Parathyroid adenoma (tissue), 2 donors: Measurements from ENCODE around the gene C16orf74.

Source experiments
- H2AFZ ChIP-seq: fragments of 300-600 bp; sonication (generic); one replicate; pipeline ENCODE4 v1.7.0; 2017; ENCODE audit warnings: antibody characterized with exemption, mild to moderate bottlenecking
- H3K27ac ChIP-seq: fragments of 300-600 bp; sonication (generic); one replicate; pipeline ENCODE4 v1.7.0; 2017
- H3K27me3 ChIP-seq: fragments of 300-600 bp; sonication (generic); one replicate; pipeline ENCODE4 v1.7.0; 2017; ENCODE audit warnings: low read length; ENCODE audit not compliant: control insufficient read depth, insufficient read depth
- H3K36me3 ChIP-seq: fragments of 300-600 bp; sonication (generic); one replicate; pipeline ENCODE4 v1.7.0; 2017; ENCODE audit warnings: low read length; ENCODE audit not compliant: control insufficient read depth, insufficient read depth
- H3K4me1 ChIP-seq: fragments of 300-600 bp; sonication (generic); one replicate; pipeline ENCODE4 v1.7.0; 2017; ENCODE audit warnings: control low read depth
- H3K4me2 ChIP-seq: fragments of 300-600 bp; sonication (generic); one replicate; pipeline ENCODE4 v1.7.0; 2017; ENCODE audit warnings: low read length
- H3K4me3 ChIP-seq: fragments of 300-600 bp; sonication (generic); one replicate; pipeline ENCODE4 v1.7.0; 2017; ENCODE audit warnings: low read depth, low read length
- H3K79me2 ChIP-seq: fragments of 300-600 bp; sonication (generic); one replicate; pipeline ENCODE4 v1.7.0; 2017; ENCODE audit warnings: control low read depth
- H3K9ac ChIP-seq: fragments of 300-600 bp; sonication (generic); one replicate; pipeline ENCODE4 v1.7.0; 2017; ENCODE audit warnings: mild to moderate bottlenecking
- H3K9me3 ChIP-seq: fragments of 300-600 bp; sonication (generic); one replicate; pipeline ENCODE4 v1.7.0; 2017; ENCODE audit warnings: low read length; ENCODE audit not compliant: control insufficient read depth
- TF ChIP-seq, protein P1 (sequence below): fragments of 300-600 bp; sonication (generic); IDR thresholded peaks from one replicate; pipeline ENCODE4 v1.7.0; 2017; ENCODE audit warnings: antibody characterized with exemption, mild to moderate bottlenecking
- donor health status: primary hyperparathyroidism.

The C16orf74 gene

DNA sequence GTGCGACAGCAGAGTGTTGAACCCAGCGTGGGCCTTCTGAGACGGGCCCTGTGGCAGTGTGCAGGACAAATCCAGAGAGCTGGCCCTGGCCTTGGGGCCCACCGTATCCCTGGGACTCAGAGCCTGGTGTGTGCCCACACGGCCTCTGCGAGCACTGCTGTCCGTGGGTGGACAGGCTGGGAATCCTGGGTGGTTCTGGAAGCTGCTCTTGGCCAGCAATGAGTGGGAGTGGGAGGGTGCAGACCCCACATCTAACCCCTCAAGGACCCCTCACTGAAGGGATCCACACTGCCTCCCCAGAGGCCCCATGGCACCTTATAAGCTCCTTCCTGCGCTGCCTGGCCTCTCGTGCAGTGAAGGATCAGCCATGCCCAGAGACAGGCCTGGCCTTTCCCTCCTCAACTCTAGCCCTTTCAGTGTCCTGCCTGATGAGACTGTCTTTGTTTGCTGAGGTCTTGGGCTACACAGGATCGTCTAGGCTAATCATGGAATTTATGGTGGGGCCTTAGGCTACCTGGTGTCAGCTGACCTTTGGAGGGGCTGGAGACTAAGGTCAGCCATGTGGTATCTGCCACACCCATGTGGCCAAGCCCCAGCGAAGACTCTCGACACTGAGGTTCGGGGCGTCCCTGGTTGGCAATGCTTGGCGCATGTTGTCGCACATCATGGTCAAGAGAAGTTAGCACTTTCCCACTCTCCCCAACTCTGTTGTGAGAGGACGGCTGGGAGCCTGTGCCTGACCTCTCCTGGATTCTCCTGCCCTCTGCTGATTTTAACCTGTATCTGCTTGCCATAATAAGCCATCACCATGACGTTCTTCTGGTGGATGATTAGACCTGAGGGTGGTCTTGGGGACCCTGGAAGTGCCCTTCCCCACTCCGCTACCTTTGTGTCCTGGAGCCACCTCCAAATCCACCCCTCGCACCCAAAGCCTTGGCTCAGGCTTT is 45.7 kb downstream of the C16orf74 start:
- no peaks in the 10 kb centered on the region for H3K36me3 ChIP-seq
- H3K9me3 ChIP-seq, result no peaks in the 10 kb centered on the region
- H3K4me1 ChIP-seq, result no peaks in the 10 kb centered on the region
- H3K4me2 ChIP-seq, result no peak overlapping the region
- TF ChIP-seq, protein P1, sequence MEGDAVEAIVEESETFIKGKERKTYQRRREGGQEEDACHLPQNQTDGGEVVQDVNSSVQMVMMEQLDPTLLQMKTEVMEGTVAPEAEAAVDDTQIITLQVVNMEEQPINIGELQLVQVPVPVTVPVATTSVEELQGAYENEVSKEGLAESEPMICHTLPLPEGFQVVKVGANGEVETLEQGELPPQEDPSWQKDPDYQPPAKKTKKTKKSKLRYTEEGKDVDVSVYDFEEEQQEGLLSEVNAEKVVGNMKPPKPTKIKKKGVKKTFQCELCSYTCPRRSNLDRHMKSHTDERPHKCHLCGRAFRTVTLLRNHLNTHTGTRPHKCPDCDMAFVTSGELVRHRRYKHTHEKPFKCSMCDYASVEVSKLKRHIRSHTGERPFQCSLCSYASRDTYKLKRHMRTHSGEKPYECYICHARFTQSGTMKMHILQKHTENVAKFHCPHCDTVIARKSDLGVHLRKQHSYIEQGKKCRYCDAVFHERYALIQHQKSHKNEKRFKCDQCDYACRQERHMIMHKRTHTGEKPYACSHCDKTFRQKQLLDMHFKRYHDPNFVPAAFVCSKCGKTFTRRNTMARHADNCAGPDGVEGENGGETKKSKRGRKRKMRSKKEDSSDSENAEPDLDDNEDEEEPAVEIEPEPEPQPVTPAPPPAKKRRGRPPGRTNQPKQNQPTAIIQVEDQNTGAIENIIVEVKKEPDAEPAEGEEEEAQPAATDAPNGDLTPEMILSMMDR, result no peak
- H2AFZ ChIP-seq, result no peak overlapping the region
- no peak overlapping the region for H3K4me3 ChIP-seq
- no peak overlapping the region for H3K9ac ChIP-seq
- H3K27me3 ChIP-seq, result no peaks in the 10 kb centered on the region
- H3K79me2 ChIP-seq, result no peaks in the 10 kb centered on the region
- H3K27ac ChIP-seq, result no peak overlapping the region

DNA sequence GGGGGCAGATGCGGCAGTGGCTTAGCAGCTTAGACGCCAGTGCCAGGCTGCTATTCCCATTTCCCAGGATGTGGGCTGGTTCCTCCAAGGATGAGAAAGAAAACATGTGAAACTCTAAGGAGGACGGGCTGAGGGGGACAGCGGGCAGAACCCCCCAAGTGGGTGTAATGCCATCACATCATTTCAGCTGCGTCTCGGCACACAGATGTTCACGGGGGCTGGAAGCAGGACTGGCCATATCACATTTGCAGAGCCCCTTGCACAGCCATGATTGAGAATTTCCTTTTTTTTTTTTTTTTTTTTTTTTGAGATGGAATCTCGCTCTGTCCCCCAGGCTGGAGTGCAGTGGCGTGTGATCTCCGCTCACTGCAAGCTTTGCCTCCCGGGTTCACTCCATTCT is 46.9 kb downstream of the C16orf74 start:
- Histone ChIP-seq H3K9ac (no peak overlapping the region), H3K4me3 (no peak overlapping the region), H3K27me3 (no peaks in the 10 kb centered on the region), H3K79me2 (no peaks in the 10 kb centered on the region), H3K27ac (no peak overlapping the region), H2AFZ (no peak overlapping the region), H3K36me3 (no peaks in the 10 kb centered on the region), H3K9me3 (no peaks in the 10 kb centered on the region), H3K4me1 (peaks cover 5% of the 10 kb centered on the region), H3K4me2 (no peak overlapping the region)
- TF ChIP-seq, protein P1, result no peak

DNA sequence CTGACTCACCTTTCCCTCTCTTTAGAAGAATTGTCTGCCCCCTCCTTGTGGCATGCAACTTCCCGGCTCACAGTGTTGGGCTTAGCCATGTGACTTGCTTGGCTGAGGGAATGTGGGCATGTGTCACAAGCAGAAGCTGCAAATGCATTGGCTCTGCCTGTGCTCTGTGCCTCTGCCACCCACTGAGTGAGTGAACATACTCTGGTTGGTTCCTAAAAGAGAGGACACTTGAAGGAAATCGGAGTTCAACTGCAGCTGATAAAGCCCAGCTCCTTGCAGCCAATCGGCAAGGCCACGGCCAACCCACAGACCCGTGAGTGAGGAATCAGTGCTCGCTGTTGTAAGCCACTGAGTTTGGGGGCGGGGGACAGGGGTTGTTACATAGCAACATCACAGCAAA is 51.3 kb downstream of the C16orf74 start:
- no peaks in the 10 kb centered on the region for H3K36me3 ChIP-seq

DNA sequence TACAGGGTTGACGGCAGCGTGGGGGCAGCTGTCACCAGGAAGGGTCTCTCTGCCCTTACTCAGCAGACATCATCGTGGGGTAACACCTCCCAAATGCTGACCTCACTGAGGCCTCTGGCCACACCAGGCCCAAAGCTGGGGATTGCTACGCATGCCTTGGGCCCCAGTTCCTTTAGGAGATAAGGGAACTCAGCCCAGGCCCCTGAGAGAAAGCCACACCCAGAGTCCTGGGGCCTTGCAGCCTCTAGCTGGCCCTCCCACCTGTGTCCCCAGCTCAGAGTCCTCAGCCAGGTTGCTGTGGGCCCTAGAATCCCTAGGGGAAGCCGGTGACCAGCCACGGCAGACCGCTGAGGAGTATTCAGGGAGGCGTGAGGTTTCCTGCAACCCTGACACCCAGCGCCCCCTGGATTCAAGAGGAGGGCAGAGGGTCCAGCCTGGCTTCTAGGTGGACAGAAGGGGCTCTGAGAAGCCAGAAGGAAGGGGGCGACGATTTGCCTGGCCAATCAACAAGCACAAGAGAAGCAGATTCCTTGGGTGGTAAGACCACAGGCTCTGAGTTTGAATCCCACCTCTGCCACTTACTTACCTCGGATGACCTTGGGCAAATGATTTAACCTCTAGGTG is 51.8 kb downstream of the C16orf74 start:
- H3K27me3 ChIP-seq, result no peaks in the 10 kb centered on the region
- H3K4me1 ChIP-seq, result peaks cover 8% of the 10 kb centered on the region
- no peak overlapping the region for H2AFZ ChIP-seq
- H3K36me3 ChIP-seq, result no peaks in the 10 kb centered on the region
- no peaks in the 10 kb centered on the region for H3K79me2 ChIP-seq
- H3K9ac ChIP-seq, result no peak overlapping the region
- H3K4me2 ChIP-seq, result no peak overlapping the region
- H3K4me3 ChIP-seq, result no peak overlapping the region
- TF ChIP-seq, protein P1, result no peak
- H3K27ac ChIP-seq, result no peak overlapping the region
- no peaks in the 10 kb centered on the region for H3K9me3 ChIP-seq

More for the DNA sequence above, 51.3 kb downstream of the C16orf74 start:
- H3K27ac ChIP-seq, result no peak overlapping the region
- H3K4me1 ChIP-seq, result peaks cover 8% of the 10 kb centered on the region
- H3K9ac ChIP-seq, result no peak overlapping the region
- H3K4me3 ChIP-seq, result no peak overlapping the region
- no peaks in the 10 kb centered on the region for H3K9me3 ChIP-seq
- no peak overlapping the region for H3K4me2 ChIP-seq
- TF ChIP-seq, protein P1, result no peak
- H3K79me2 ChIP-seq, result no peaks in the 10 kb centered on the region
- no peak overlapping the region for H2AFZ ChIP-seq
- H3K27me3 ChIP-seq, result no peaks in the 10 kb centered on the region
